GM21786 (cell line): Measurements from ENCODE around the gene ABI3.

Experiments used
- ATAC-seq: cut with Tn5 transposase; IDR thresholded peaks from one replicate; pipeline ENCODE4 v1.9.1; 2021; ENCODE audit not compliant: unreplicated experiment

The ABI3 gene

DNA sequence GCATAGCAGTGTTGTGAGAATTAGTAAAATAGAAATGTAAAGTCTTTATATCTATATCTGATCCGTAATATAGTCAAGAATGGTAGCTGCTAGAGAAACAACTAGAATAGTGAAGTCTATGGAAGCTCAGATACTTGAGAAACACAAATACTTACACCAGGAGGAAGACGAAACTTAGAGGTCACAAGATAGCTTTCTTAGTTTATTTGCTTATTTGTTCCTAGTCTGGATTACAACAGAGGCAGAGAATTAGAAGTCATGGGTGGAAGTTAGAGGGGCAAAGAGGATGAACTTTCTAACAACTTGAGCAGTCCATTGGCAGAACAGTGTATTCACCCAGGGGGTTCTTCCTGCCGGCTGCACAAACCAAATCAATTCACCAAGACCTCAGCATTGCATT, 14.0 kb upstream of the ABI3 start:
- ATAC-seq: no peak

- no peak for ATAC-seq
These were observed 13.0 kb upstream of the ABI3 start for GRCh38 chr17:49197346-49197998.

DNA sequence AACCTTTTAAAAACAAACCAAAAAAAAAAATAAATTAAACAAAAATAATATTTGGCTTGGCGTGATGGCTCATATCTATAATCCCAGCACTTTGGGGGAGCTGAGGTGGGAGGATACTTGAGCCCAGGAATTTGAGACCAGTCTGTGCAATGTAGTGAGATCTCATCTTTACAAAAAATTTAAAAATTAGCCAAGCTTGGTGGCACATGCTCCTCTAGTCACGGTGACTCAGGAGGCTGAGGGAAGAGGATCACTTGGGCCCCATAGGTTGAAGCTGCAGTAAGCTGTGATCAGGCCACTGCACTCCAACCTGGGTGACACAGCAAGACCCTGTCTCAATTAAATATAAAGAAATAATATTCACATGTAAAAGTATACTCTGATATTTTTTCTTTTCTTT, 12.3 kb upstream of the ABI3 start:
- no peak for ATAC-seq

DNA sequence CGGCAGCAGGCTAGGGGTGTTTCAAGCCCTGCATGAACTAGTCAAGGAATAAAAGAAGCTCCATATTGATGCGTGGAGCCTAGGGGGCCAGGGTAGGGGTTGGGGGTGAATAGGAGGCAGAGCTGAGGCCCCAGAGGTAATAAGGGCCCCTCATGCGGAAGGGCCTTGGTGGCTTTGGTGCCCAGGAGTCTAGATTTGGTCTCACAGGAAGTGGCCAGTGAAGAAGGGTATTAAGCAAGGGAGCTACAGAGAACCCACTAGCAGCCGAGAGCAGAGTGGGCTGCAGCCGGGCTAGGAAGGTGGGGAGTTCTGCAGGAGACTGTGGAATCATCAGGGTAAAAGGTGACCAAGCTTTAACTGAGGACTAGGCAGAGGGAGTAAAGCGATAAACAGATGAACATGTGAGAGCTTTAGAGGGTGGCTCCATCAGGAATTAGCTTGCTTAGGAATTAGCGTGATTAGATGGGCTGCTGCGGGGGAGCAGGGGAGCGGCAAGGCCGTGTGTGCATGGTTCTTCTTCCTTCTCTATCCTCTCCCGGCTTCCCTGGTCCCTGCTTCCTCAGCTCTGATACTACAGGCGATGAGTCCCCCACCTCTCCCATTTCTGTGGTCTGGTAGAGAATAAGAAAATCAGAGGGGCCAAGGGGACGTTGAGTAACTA, 10.0 kb upstream of the ABI3 start:
- no peak for ATAC-seq

- ATAC-seq: no peak
These were observed 9.0 kb upstream of the ABI3 start for GRCh38 chr17:49201481-49201927.

GRCh38 chr17:49203796-49204195, 6.7 kb upstream of the ABI3 start:
- ATAC-seq: no peak

GRCh38 chr17:49204516-49204915, 6.0 kb upstream of the ABI3 start:
- ATAC-seq: no peak

DNA sequence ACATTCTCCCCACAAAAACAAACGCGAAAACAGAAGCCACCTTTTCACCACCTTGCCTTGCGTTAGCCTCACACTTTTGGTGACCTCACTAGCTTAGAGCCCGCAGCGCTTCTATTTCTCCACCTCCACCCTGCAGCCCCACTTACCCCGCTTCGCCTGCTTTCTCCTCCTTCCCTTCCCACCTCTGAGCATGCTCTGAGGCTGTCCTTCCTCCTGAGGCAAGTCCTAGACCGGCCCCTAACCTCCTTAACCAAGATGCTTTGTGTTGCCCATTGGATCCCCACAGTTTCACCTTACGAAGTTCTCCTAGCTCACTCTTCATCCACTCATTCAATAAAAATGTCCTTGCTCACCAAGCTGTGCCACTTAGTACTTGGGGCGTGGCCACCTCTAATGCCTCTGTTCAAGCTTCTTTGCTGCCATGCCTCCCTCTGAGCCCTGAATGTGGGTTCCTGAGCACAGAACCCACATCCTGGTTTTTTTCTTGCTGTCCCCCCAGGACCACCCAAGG, 1.4 kb upstream of the ABI3 start:
- ATAC-seq: no peak

GRCh38 chr17:49213399-49213798, 2.9 kb downstream of the ABI3 start:
- no peak for ATAC-seq

DNA sequence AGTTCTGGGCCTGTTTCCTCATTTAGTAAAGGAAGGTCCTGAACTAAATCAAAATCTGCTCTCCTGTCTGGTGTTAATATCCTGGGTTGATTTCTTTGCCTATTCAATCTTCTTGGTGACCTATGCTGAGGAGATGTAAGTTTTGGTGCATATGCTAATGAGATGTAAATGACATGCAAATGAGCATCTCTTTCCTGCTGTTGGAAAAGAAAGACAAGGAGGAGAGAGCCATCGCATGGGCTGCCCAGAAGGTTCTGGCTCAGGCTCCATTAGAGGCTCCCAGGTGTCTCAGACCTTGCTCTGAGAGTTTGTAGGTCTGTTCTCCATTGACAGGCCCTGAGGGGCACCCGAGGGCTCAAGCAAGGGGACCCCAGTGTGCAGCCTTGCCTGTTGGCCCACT, 3.3 kb downstream of the ABI3 start:
- no peak for ATAC-seq

- no peak for ATAC-seq
These were observed 4.3 kb downstream of the ABI3 start for GRCh38 chr17:49214676-49215360.

DNA sequence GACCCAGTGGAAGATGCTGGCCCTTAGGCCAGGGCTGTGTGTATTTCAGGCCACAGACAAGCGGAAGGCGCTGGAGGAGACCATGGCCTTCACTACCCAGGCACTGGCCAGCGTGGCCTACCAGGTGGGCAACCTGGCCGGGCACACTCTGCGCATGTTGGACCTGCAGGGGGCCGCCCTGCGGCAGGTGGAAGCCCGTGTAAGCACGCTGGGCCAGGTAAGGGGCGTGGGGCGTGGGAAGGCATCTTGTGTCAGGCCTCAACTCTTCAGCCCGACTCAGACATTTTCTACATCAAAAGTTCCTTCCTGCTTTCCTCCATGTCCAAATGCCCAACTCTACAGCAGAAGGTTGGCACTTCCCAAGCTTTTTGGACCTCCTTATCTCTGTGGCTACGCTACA, 6.0 kb downstream of the ABI3 start:
- no peak for ATAC-seq

DNA sequence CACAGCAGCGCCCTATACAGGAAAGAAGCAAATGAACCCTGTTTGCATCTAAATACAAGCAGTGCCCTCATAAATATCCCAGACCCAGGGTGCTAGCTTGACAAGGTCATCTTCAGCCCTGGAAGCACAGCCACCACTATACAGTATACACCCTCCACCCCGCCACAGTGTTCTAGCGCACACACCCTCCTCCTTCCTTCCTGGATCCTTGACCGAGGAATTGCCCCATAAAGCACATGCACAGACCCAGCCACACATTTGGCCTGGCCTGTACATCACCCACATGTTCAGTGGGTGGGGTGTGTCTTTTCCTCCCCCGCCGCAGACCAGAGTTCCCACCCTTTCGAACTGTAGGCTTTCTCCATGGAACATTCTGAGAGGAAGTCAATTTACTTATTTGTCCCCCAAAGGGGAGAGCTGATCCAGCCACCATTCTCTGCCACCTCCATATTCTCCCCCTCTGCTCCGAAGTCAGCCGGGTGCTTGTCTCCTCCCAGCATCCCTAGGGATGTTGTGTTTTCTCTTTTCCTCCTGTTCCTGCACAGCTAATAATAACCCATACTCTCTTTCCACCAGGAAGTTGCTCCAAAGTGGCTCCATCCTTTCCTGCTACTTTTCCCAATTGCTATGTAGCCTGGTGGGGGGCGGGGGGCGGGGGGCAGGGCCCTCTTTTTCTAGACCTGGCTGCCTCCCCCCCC, 6.6 kb downstream of the ABI3 start:
- ATAC-seq: no peak

- ATAC-seq: peak; percentile 56
These were observed 7.3 kb downstream of the ABI3 start for GRCh38 chr17:49217651-49218413.

- ATAC-seq: no peak
These were observed 8.7 kb downstream of the ABI3 start for GRCh38 chr17:49218941-49219913.

DNA sequence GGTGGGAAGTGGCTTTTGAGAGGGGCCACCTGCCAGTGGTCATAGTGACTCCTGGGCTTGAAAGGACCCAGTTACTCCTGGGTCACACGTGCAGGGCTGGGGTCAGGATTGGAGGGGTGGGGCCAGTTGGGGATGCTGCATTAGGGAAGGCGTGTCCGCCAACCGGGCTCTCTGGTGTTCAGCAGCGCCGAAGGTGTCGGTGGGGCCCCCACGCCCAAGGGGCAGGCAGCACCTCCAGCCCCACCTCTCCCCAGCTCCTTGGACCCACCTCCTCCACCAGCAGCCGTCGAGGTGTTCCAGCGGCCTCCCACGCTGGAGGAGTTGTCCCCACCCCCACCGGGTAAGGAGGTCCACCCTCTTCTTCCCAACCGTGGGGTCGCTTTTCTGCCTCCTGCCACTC, 9.5 kb downstream of the ABI3 start:
- no peak for ATAC-seq

DNA sequence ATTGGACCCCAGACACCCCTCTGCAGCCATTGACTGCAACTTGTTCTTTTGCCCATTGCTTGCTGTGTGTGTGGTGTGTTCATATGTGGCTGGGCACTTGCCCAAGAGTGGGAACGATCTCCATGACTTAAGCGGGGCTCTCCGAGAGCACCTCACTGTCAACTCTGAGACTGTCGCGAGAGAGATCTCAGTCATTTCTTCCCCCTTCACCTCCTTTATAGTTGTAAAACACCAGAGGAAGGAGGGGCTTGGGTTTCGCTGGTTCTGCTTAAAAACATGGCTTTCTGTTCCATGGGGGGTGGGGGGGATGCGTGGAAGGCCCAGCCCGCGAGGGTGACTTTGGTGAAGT, 12.6 kb downstream of the ABI3 start:
- no peak for ATAC-seq

- no peak for ATAC-seq
These were observed 13.2 kb downstream of the ABI3 start for GRCh38 chr17:49223517-49224197.
